GM13976 (cell line): ENCODE results near the gene PRPSAP1.

Experiments used
- DNase-seq: peaks from one replicate; pipeline ENCODE4 v3.0.0; 2012; ENCODE audit warnings: low spot score
- in situ Hi-C: fragments of 300-500 bp; cut with MboI; formaldehyde crosslinking; loops from one replicate; pipeline ENCODE4 v1.12.0; 2022; ENCODE audit warnings: low sequenced_read_pairs, mixed read lengths, inconsistent platforms; ENCODE audit not compliant: unreplicated experiment
- TF ChIP-seq, protein P1 (sequence below): IDR thresholded peaks from 2 replicates; pipeline ENCODE4 v1.5.1; 2012; ENCODE audit warnings: borderline replicate concordance, mild to moderate bottlenecking; ENCODE audit not compliant: insufficient read depth; ENCODE audit errors: extremely low read depth, missing control alignments, control extremely low read depth

The PRPSAP1 gene

DNA sequence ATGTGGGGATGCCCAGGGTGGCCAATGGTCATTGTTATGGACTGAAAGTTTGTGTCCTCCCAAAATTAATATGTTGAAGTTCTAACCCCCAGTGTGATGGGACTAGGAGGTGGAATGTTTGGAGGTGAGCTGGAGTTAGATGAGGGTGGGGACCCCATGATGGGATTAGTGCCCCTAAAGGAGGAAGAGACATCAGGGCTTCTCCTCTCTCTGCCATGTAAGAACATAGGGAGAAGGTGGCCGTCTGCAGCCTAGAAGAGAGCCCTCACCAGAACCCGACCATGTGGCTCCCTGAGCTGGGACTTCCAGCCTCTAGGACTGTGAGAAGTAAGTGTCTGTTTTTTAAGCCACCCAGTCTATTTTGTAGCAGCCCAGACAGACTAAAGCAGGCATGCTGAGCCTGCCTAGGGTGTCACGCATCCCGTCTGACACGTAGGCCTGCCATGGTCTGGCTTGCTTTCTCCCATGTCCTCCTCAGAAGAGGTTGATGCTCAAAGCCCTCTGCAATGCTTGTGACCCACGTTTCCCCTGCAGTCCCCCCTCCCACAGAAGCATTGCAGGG is 4.0 kb upstream of the PRPSAP1 start:
- DNase-seq = no peak
- in situ Hi-C loops = no loop called here
- TF ChIP-seq, protein P1, sequence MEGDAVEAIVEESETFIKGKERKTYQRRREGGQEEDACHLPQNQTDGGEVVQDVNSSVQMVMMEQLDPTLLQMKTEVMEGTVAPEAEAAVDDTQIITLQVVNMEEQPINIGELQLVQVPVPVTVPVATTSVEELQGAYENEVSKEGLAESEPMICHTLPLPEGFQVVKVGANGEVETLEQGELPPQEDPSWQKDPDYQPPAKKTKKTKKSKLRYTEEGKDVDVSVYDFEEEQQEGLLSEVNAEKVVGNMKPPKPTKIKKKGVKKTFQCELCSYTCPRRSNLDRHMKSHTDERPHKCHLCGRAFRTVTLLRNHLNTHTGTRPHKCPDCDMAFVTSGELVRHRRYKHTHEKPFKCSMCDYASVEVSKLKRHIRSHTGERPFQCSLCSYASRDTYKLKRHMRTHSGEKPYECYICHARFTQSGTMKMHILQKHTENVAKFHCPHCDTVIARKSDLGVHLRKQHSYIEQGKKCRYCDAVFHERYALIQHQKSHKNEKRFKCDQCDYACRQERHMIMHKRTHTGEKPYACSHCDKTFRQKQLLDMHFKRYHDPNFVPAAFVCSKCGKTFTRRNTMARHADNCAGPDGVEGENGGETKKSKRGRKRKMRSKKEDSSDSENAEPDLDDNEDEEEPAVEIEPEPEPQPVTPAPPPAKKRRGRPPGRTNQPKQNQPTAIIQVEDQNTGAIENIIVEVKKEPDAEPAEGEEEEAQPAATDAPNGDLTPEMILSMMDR = no peak

GRCh38 chr17:76356803-76357456 is 3.2 kb upstream of the PRPSAP1 start:
- TF ChIP-seq, protein P1 = no peak
- in situ Hi-C loops = no loop called here
- no peak for DNase-seq

DNA sequence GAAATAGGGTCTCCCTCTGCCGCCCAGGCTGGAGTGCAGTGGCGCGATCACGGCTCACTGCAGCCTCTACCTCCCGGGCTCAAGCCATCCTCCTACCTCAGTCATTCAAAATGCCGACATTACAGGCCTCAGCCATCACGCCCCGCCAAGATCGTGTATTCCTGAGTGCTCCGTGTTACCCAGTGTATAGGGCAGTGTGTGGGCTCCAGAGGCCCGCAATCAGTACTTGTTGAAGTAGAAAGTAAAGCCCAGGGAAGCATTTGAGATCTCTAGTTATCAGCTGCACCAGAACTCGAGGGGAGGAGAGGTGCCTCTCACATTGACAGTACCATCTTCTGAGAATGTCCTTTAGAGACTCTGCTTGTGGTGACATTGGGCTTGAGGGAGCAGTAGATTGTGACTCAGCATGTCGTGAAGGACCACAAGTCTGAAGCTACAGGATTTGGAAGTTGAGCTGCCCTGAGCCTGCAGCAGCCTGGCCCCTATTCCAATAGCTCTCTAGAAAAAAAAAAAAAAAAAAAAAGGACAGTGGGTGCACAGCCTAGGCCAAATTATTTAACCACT is 1.1 kb upstream of the PRPSAP1 start:
- no peak for DNase-seq
- in situ Hi-C loops = no loop called here
- TF ChIP-seq, protein P1 = no peak

- TF ChIP-seq, protein P1 = no peak
- no peak for DNase-seq
- in situ Hi-C loops = no loop called here
Observed at GRCh38 chr17:76354317-76354729, 607 bp upstream of the PRPSAP1 start.

- in situ Hi-C loops = no loop called here
- DNase-seq = peak; percentile 76
- TF ChIP-seq, protein P1 = no peak
Observed at GRCh38 chr17:76353004-76353598, 615 bp downstream of the PRPSAP1 start.

DNA sequence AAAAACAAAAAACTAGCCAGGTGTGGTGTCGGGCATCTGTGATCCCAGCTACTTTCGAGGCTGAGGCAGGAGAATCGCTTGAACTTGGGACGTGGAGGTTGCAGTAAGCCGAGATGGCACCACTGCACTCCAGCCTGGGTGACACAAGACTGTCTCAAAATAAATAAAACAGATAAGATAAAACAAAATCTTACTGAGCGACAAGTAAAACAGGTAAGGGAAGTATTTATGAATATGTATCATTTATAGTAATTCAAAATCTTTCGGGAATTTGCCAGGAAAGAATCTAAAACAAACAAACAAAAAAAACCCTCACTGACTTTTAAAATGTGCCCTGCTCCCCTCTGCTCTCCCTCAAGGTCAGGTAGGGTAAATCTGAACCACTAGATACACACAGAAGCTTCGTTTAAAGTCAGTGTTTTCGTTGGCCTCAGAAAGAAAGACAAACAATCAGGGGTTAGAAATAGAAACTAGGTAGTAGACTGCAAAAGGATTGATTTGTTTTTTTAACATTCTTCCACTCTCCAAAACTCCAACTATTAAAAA is 2.1 kb downstream of the PRPSAP1 start:
- in situ Hi-C loops = no loop called here
- TF ChIP-seq, protein P1 = no peak
- DNase-seq = no peak
